ENCODE results near the gene SGSM2.
A peak's percentile ranks its signal among the peaks of the same experiment; 100 is the strongest.

SGSM2 gene

GRCh38 chr17:2398655-2399571 is 61.6 kb downstream of the SGSM2 start:
- no peak for TF ChIP-seq CTCF (IDR thresholded peaks at IDR 0.05; ENCODE audit: insufficient read depth, low read depth, low read length, missing control alignments)
- peak overlapping the region; percentile 72 for H3K4me3 ChIP-seq (ENCODE audit: low read length)
- peak; percentile 77 for DNase-seq (ENCODE audit: low read depth)

GRCh38 chr17:2399572-2400473 is 62.5 kb downstream of the SGSM2 start:
- peak overlapping the region; percentile 91 for H3K4me3 ChIP-seq (ENCODE audit: low read length)
- DNase-seq (ENCODE audit: low read depth): peak; percentile 98
- TF ChIP-seq CTCF (IDR thresholded peaks at IDR 0.05; ENCODE audit: insufficient read depth, low read depth, low read length, missing control alignments): no peak

GRCh38 chr17:2400474-2400866 is 63.2 kb downstream of the SGSM2 start:
- H3K4me3 ChIP-seq (ENCODE audit: low read length): peak overlapping the region; percentile 91
- peak; percentile 63 for DNase-seq (ENCODE audit: low read depth)
- TF ChIP-seq CTCF (IDR thresholded peaks at IDR 0.05; ENCODE audit: insufficient read depth, low read depth, low read length, missing control alignments): no peak

GRCh38 chr17:2400877-2401425 is 63.6 kb downstream of the SGSM2 start, which contains the start of gene MNT:
TSS of gene MNT (minus strand) at chr17:2401060. CDS start at chr17:2400712, 348 bp downstream.
- peak; percentile 97 for DNase-seq (ENCODE audit: low read depth)
- H3K4me3 ChIP-seq (ENCODE audit: low read length): peak within 1 kb of the TSS; percentile 91
- TF ChIP-seq CTCF (IDR thresholded peaks at IDR 0.05; ENCODE audit: insufficient read depth, low read depth, low read length, missing control alignments): no peak

GRCh38 chr17:2401426-2402221 is 64.3 kb downstream of the SGSM2 start:
- TF ChIP-seq CTCF (IDR thresholded peaks at IDR 0.05; ENCODE audit: insufficient read depth, low read depth, low read length, missing control alignments): no peak
- H3K4me3 ChIP-seq (ENCODE audit: low read length): peak overlapping the region; percentile 75
- peak; percentile 100 for DNase-seq (ENCODE audit: low read depth)

- DNase-seq (ENCODE audit: low read depth): no peak
- peak overlapping the region; percentile 46 for H3K4me3 ChIP-seq (ENCODE audit: low read length)
- no peak for TF ChIP-seq CTCF (IDR thresholded peaks at IDR 0.05; ENCODE audit: insufficient read depth, low read depth, low read length, missing control alignments)
These were observed 65.2 kb downstream of the SGSM2 start for GRCh38 chr17:2402544-2402943.

All from epithelial cell of esophagus (primary cell).